HepG2 (cell line): ENCODE measurements around the gene MED19. TPM values are rescaled to one million over a fixed set of nuclear protein-coding genes. Genes with fewer than 3 reads are reported as not detected.

ENCODE experiments used
- ATAC-seq: fragments of 200-7000 bp; cut with Tn5 transposase; 3 replicates; pipeline ENCODE4 v1.9.1; 2020; ENCODE audit warnings: mild to moderate bottlenecking, moderate library complexity
- BruUV-seq: library from RNA; stranded (reverse); fragments of 400-500 nt; replicated peaks from 2 replicates; lab custom pipeline; 2021; lab: Mats Ljungman, UMichigan
- CTCF ChIA-PET: fragments of 300-600 bp; formaldehyde crosslinking; extraction: SDS; loops from one replicate; lab custom pipeline; 2021; ENCODE audit warnings: low total read pairs, inconsistent platforms, low intra/inter-chr PET ratio; lab: Yijun Ruan, JAX
- POLR2A ChIA-PET: fragments of 350-600 bp; sonication (Branson Sonifier 250); formaldehyde crosslinking; loops from one replicate; lab custom pipeline; 2020; ENCODE audit warnings: antibody characterized with exemption, inconsistent platforms; lab: Yijun Ruan, JAX
- DNase-seq: peaks from one replicate; pipeline ENCODE4 v3.0.0-alpha.2; 2015; ENCODE audit warnings: low spot score
- FAIRE-seq: peaks from 3 replicates; lab custom pipeline; 2011; peaks lifted over from hg19 to GRCh38; lab: Jason Lieb, UNC
- H2AFZ ChIP-seq: one replicate; pipeline ENCODE4 v1.6.1; 2011; ENCODE audit warnings: low read length, inconsistent platforms
- H3K27ac ChIP-seq: fragments of 300-600 bp; 3 replicates; pipeline ENCODE4 v1.8.0; 2011; ENCODE audit warnings: mixed run types, mild to moderate bottlenecking, mixed read lengths, low read length, inconsistent platforms; ENCODE audit not compliant: insufficient read depth; ENCODE audit errors: extremely low read length
- H3K27me3 ChIP-seq, 2 experiments: fragments of 200-600 bp in 1 of 2; 2 replicates in 1 of 2; 3 replicates in 1 of 2; pipeline versions ENCODE4 v1.6.0 to v1.8.0; 2011; ENCODE audit warnings: low read length in 2 of 2, mild to moderate bottlenecking in 2 of 2, moderate library complexity in 2 of 2, inconsistent platforms in 1 of 2; ENCODE audit not compliant: insufficient read depth in 2 of 2, control insufficient read depth in 1 of 2
- H3K36me3 ChIP-seq, 2 experiments: fragments of 200-600 bp in 1 of 2; replicated peaks in 1 of 2; 2 replicates in 1 of 2; 3 replicates in 1 of 2; pipeline versions ENCODE4 v1.5.1 to v1.8.0; 2011; ENCODE audit warnings: low read length in 2 of 2, inconsistent platforms in 1 of 2; ENCODE audit not compliant: insufficient read depth in 2 of 2, control insufficient read depth in 1 of 2
- H3K4me1 ChIP-seq: 2 replicates; pipeline ENCODE4 v1.5.1; 2012; ENCODE audit warnings: low read length, inconsistent platforms; ENCODE audit not compliant: insufficient read depth
- H3K4me2 ChIP-seq: 2 replicates; pipeline ENCODE4 v1.6.0; 2011; ENCODE audit warnings: low read depth, low read length, inconsistent platforms
- H3K4me3 ChIP-seq, 3 experiments: fragments of 200-600 bp in 1 of 3; sonication (generic), shearing (Covaris generic) in 1 of 3; replicated peaks in 1 of 3; 2 replicates each; pipeline ENCODE4 v1.5.1; 2011 to 2016; ENCODE audit warnings: low read length in 3 of 3, inconsistent platforms in 2 of 3, low read depth in 2 of 3, mild to moderate bottlenecking in 2 of 3, control low read depth in 1 of 3, mixed read lengths in 1 of 3; ENCODE audit not compliant: insufficient read depth in 1 of 3
- H3K79me2 ChIP-seq: one replicate; pipeline ENCODE4 v1.6.1; 2011; ENCODE audit warnings: low read length, inconsistent platforms; ENCODE audit not compliant: insufficient read depth
- H3K9ac ChIP-seq: 2 replicates; pipeline ENCODE4 v1.6.0; 2011; ENCODE audit warnings: mild to moderate bottlenecking, low read depth, low read length, inconsistent platforms; ENCODE audit not compliant: insufficient read depth
- H3K9me3 ChIP-seq: 2 replicates; pipeline ENCODE4 v1.5.1; 2012; ENCODE audit warnings: mild to moderate bottlenecking, low read length
- H4K20me1 ChIP-seq: 2 replicates; pipeline ENCODE4 v1.6.0; 2011; ENCODE audit warnings: inconsistent platforms, mild to moderate bottlenecking, low read length, moderate library complexity; ENCODE audit not compliant: insufficient read depth
- CEBPB ChIP-seq: IDR thresholded peaks from 2 replicates; pipeline ENCODE4 v1.6.1; 2011; ENCODE audit warnings: low read depth, low read length, improper control_type of control experiment, borderline replicate concordance
- ESRRA ChIP-seq: sonication (generic); formaldehyde crosslinking; IDR thresholded peaks from 2 replicates; pipeline ENCODE4 v1.5.1; 2020; ENCODE audit warnings: mild to moderate bottlenecking, low read depth, missing genetic modification reagents
- FOXK2 ChIP-seq: fragments of 450-650 bp; IDR thresholded peaks from 2 replicates; pipeline ENCODE4 v1.6.1; 2016
- HOXA5 ChIP-seq: sonication (generic); formaldehyde crosslinking; IDR thresholded peaks from 2 replicates; pipeline ENCODE4 v1.4.0; 2020; ENCODE audit warnings: missing genetic modification reagents
- KDM5A ChIP-seq: fragments of 200-600 bp; sonication (generic); IDR thresholded peaks from 2 replicates; pipeline ENCODE4 v1.7.0; 2018; ENCODE audit warnings: antibody characterized with exemption, mild to moderate bottlenecking, low read length, borderline replicate concordance
- MED1 ChIP-seq: sonication (generic); formaldehyde crosslinking; IDR thresholded peaks from 2 replicates; pipeline ENCODE4 v1.4.0; 2020; ENCODE audit warnings: missing genetic modification reagents
- PRMT3 ChIP-seq: sonication (generic); formaldehyde crosslinking; IDR thresholded peaks from 2 replicates; pipeline ENCODE4 v1.8.1; 2022; ENCODE audit warnings: low read depth, mild to moderate bottlenecking, moderate library complexity, missing genetic modification reagents, borderline replicate concordance
- PTBP1 ChIP-seq: fragments of 200-400 bp; formaldehyde crosslinking; IDR thresholded peaks from 2 replicates; pipeline ENCODE4 v1.6.1; 2018; ENCODE audit warnings: low read length, low read depth; ENCODE audit not compliant: poor library complexity, severe bottlenecking
- ZNF619 ChIP-seq: sonication (generic); formaldehyde crosslinking; IDR thresholded peaks from 2 replicates; pipeline ENCODE4 v1.4.0; 2020; ENCODE audit warnings: mild to moderate bottlenecking, missing genetic modification reagents
- ZSCAN12 ChIP-seq: sonication (generic); formaldehyde crosslinking; IDR thresholded peaks from 2 replicates; pipeline ENCODE4 v1.9.0; 2021; ENCODE audit warnings: mild to moderate bottlenecking, missing genetic modification reagents
- WGBS: methylation state at CpG from one replicate; pipeline ENCODE4 v1.1.6; 2017; ENCODE audit warnings: low lambda C conversion rate; 5-methylcytosine and 5-hydroxymethylcytosine counted together
- in situ Hi-C: cut with HindIII; loops from 2 replicates; pipeline ENCODE4 v1.10.0; 2017; ENCODE audit warnings: low pct_unique_long_range_greater_than_20kb; ENCODE audit not compliant: extremely low pct_ligation_motif_present
- intact Hi-C: fragments of 100-400 bp; cut with micrococcal nuclease; formaldehyde crosslinking; loops from one replicate; pipeline ENCODE4 v1.10.0; 2022; ENCODE audit not compliant: unreplicated experiment
- polyA plus RNA-seq, 8 experiments: library from polyadenylated mRNA; depleted of rRNA in 3 of 8; stranded (reverse) in 7 of 8; unstranded in 1 of 8; fragments of >200 nt; fragmentation: Illumina TruSeq in 4 of 8; extraction: Trizol in 4 of 8; gene quantifications; 2 replicates each; pipeline versions ENCODE4 v1.2.1 to v1.2.3, GENCODE V29; 2011 to 2016; ENCODE audit warnings: low read depth in 4 of 8, missing spikeins in 1 of 8, mixed read lengths in 1 of 8; ENCODE audit not compliant: insufficient read depth in 1 of 8
- total RNA-seq, 5 experiments: library from RNA; depleted of rRNA; stranded (reverse); fragments of >200 nt; fragmentation: Illumina TruSeq; extraction: Trizol; gene quantifications; 2 replicates each; pipeline ENCODE4 v1.2.3, GENCODE V29; 2016; ENCODE audit warnings: low read depth in 1 of 5
- TF ChIP-seq, protein P1 (sequence below): IDR thresholded peaks from 2 replicates; pipeline ENCODE4 v1.6.1; 2012; ENCODE audit warnings: low read depth, low read length, improper control_type of control experiment

MED19 gene
- total and polyA plus RNA-seq, 2 of the 13 experiments (the other 11 are each of a cell fraction or from before 2014, with no cell fraction given), result 12.9 to 13.8 TPM

DNA sequence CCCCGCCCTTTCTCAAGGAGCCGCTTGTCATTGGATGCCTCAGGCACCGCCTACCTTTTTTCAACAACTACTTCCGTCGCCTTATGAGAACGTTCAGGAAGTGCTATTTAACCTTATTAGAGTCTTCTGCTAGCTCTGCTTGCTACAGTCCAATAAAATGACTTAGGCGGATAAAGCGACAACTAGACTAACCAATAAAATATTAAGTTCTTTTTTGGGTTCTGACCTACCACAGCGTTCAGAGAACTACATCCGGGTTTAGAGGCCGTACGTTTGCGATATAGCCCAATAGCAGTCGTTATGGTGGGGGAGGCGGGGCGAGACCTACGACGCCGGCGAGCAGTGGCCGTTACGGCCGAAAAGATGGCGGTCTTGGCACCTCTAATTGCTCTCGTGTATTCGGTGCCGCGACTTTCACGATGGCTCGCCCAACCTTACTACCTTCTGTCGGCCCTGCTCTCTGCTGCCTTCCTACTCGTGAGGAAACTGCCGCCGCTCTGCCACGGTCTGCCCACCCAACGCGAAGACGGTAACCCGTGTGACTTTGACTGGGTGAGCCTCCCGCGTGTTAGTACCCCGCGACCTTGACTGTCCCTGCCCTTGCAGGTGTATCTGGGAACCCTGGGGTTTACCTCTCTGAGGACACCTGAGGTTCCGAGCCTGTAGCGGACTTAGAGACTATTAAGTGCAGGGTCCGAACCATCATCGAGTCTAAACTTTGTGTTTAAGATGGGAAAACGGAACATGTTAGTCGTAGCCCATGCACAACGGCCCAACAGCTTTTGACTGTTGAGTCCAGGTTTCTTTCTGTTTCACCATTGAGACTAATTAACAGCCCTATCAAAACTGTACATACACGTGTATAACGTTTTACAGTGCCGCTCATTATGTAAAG lies 488 bp upstream of the MED19 start, which contains the start of gene TMX2 (continued):
- TF ChIP-seq PTBP1 (no peak), ESRRA (CRISPR knock-in tag) (peak; percentile 49; the same call in 1 of the 2 replicates), FOXK2 (0 out of 2 replicates have a peak, but pooled peaks have one; percentile 40), KDM5A (peak; percentile 89), HOXA5 (CRISPR knock-in tag) (no peak), ZNF619 (CRISPR knock-in tag) (peak; percentile 95; the same call in 1 of the 2 replicates), MED1 (CRISPR knock-in tag) (peak; percentile 42; the same call in 1 of the 2 replicates)
- TF ChIP-seq, protein P1, sequence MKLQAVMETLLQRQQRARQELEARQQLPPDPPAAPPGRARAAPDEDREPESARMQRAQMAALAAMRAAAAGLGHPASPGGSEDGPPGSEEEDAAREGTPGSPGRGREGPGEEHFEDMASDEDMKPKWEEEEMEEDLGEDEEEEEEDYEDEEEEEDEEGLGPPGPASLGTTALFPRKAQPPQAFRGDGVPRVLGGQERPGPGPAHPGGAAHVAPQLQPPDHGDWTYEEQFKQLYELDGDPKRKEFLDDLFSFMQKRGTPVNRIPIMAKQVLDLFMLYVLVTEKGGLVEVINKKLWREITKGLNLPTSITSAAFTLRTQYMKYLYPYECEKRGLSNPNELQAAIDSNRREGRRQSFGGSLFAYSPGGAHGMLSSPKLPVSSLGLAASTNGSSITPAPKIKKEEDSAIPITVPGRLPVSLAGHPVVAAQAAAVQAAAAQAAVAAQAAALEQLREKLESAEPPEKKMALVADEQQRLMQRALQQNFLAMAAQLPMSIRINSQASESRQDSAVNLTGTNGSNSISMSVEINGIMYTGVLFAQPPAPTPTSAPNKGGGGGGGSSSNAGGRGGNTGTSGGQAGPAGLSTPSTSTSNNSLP, result no peak; the same call in 1 of the 2 replicates

DNA sequence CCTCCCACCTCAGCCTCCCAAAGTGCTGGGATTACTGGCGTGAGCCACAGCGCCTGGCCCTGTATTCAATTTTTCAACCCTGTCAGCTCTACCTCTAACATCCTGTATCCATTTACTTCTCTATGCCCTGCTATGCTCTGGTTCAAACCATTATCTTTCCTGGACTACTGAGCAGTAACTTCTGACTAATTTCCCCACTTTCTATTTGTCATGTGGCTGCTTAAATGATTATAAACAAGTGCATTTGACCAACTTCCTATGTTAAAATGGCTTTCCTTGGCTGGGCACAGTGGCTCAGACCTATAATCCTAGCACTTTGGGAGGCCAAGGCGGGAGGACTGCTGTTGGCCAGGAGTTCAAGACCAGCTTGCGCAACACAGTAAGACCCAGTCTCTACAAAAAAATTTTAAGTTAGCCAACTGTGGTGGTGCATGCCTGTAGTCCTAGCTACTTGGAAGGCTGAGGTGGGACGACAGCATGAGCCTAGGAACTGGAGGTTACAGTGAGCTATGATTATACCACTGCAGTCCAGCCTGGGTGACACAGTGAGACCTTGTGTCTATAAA lies 2.1 kb downstream of the MED19 start:
- no TSS peak for BruUV-seq
- H3K79me2 ChIP-seq, result peaks cover 34% of the 10 kb centered on the region
- ChIA-PET POLR2A (interaction anchor here (0.7 kb wide), 1 partner anchor 83 kb away, joined by 3 read pairs; no protein-coding TSS in a partner anchor), CTCF (no interaction called here)
- WGBS, result 95% methylated on average over 5 of the region's 5 CpGs
- H3K27me3 ChIP-seq, result no peaks in the 10 kb centered on the region; a peak in 1 of 5 replicates
- H4K20me1 ChIP-seq, result no peaks in the 10 kb centered on the region
- H3K4me1 ChIP-seq, result peaks cover 36% of the 10 kb centered on the region
- TF ChIP-seq CEBPB (peak; percentile 59; the same call in 1 of the 2 replicates), ZSCAN12 (CRISPR knock-in tag) (no peak), PRMT3 (CRISPR knock-in tag) (no peak)
- no peak for FAIRE-seq
- ATAC-seq, result no peak
- peaks cover 0 to 2% of the 10 kb centered on the region in 2 experiments; a peak in 2 of 5 replicates for H3K36me3 ChIP-seq
- H3K9me3 ChIP-seq, result no peaks in the 10 kb centered on the region
- no peak overlapping the region for H3K9ac ChIP-seq
- H3K27ac ChIP-seq, result no peak overlapping the region
- H3K4me3 ChIP-seq, result no peak overlapping the region
- no peak overlapping the region for H2AFZ ChIP-seq
- in situ Hi-C loops (no loop called here), intact Hi-C loops (no loop called here)
- H3K4me2 ChIP-seq, result no peak overlapping the region
- no peak for DNase-seq
